ENCODE measurements around the gene RTN4RL1.
"Not testable (repeated sequence)": the region's sequence is repeated elsewhere in the genome, so short reads cannot be mapped to it uniquely, and the experiment has no call there.

RTN4RL1 gene

GRCh38 chr17:1896243-1897104 is 128.7 kb downstream of the RTN4RL1 start:
- TF ChIP-seq EZH2phosphoT487 (IDR thresholded peaks at IDR 0.05; ENCODE audit: borderline replicate concordance, low read length) = no peak
- no peak for TF ChIP-seq CTCF (IDR thresholded peaks at IDR 0.05; ENCODE audit: low read depth, low read length, poor library complexity, severe bottlenecking)
- Histone ChIP-seq H3F3A (ENCODE audit: control insufficient read depth, insufficient read depth) (peaks cover 6% of the 10 kb centered on the region; the same call in 1 of the 2 replicates), H3K9me2 (replicated peaks; ENCODE audit: control insufficient read depth, low read length) (no peaks in the 10 kb centered on the region), H4K20me1 (ENCODE audit: control insufficient read depth, insufficient read depth, low read depth, low read length) (no peaks in the 10 kb centered on the region), H3K4me2 (ENCODE audit: low read length) (no peak overlapping the region), H3K27me3 (ENCODE audit: control insufficient read depth, low read length) (no peaks in the 10 kb centered on the region), H3K4me1 (ENCODE audit: control insufficient read depth, low read length) (no peaks in the 10 kb centered on the region), H3K9me3 (ENCODE audit: control insufficient read depth, insufficient read depth, low read length) (no peaks in the 10 kb centered on the region), H3K4me3 (ENCODE audit: low read length) (no peak overlapping the region), H3K79me2 (ENCODE audit: control insufficient read depth, low read length) (no peaks in the 10 kb centered on the region), H3K27ac (ENCODE audit: low read depth, low read length) (no peak overlapping the region), H3K36me3 (ENCODE audit: control insufficient read depth, low read length) (peaks cover 71% of the 10 kb centered on the region)

GRCh38 chr17:1895479-1895878 is 129.7 kb downstream of the RTN4RL1 start:
- H3K9me2 ChIP-seq (replicated peaks; ENCODE audit: control insufficient read depth, low read length); H3K27ac ChIP-seq (ENCODE audit: low read depth, low read length); H3K4me3 ChIP-seq (ENCODE audit: low read length); H3K27me3 ChIP-seq (ENCODE audit: control insufficient read depth, low read length); H3K9me3 ChIP-seq (ENCODE audit: control insufficient read depth, insufficient read depth, low read length); H4K20me1 ChIP-seq (ENCODE audit: control insufficient read depth, insufficient read depth, low read depth, low read length); H3K4me2 ChIP-seq (ENCODE audit: low read length); H3K4me1 ChIP-seq (ENCODE audit: control insufficient read depth, low read length); H3K79me2 ChIP-seq (ENCODE audit: control insufficient read depth, low read length); H3F3A ChIP-seq (ENCODE audit: control insufficient read depth, insufficient read depth): not testable (repeated sequence)
- peaks cover 80% of the 10 kb centered on the region for H3K36me3 ChIP-seq (ENCODE audit: control insufficient read depth, low read length)

- H3K4me3 ChIP-seq (ENCODE audit: low read length) = no peak overlapping the region
These were observed 130.3 kb downstream of the RTN4RL1 start for GRCh38 chr17:1894753-1895339.

More at GRCh38 chr17:1894753-1895339, 130.3 kb downstream of the RTN4RL1 start:
- no peaks in the 10 kb centered on the region for H3K4me1 ChIP-seq (ENCODE audit: control insufficient read depth, low read length)
- no peak for TF ChIP-seq EZH2phosphoT487 (IDR thresholded peaks at IDR 0.05; ENCODE audit: borderline replicate concordance, low read length)
- no peak for TF ChIP-seq CTCF (IDR thresholded peaks at IDR 0.05; ENCODE audit: low read depth, low read length, poor library complexity, severe bottlenecking)
- H4K20me1 ChIP-seq (ENCODE audit: control insufficient read depth, insufficient read depth, low read depth, low read length) = no peaks in the 10 kb centered on the region
- peaks cover 6% of the 10 kb centered on the region; the same call in 1 of the 2 replicates for H3F3A ChIP-seq (ENCODE audit: control insufficient read depth, insufficient read depth)
- peaks cover 82% of the 10 kb centered on the region for H3K36me3 ChIP-seq (ENCODE audit: control insufficient read depth, low read length)
- H3K9me3 ChIP-seq (ENCODE audit: control insufficient read depth, insufficient read depth, low read length) = no peaks in the 10 kb centered on the region
- H3K9me2 ChIP-seq (replicated peaks; ENCODE audit: control insufficient read depth, low read length) = no peaks in the 10 kb centered on the region
- H3K27ac ChIP-seq (ENCODE audit: low read depth, low read length) = no peak overlapping the region
- H3K27me3 ChIP-seq (ENCODE audit: control insufficient read depth, low read length) = no peaks in the 10 kb centered on the region
- no peaks in the 10 kb centered on the region for H3K79me2 ChIP-seq (ENCODE audit: control insufficient read depth, low read length)
- H3K4me2 ChIP-seq (ENCODE audit: low read length) = no peak overlapping the region
